ENCODE measurements around the gene MYMX. TPM values are rescaled to one million over a fixed set of nuclear protein-coding genes. Genes with fewer than 3 reads are reported as not detected.

MYMX gene
- polyA plus RNA-seq, 2 of the 4 experiments (the other 2 are of a cell fraction), result not detected

GRCh38 chr6:44265722-44266233 is 49.1 kb downstream of the MYMX start:
- peak overlapping the region; percentile 81 for H3K4me3 ChIP-seq
- H3K4me2 ChIP-seq, result peak overlapping the region; percentile 97
- 72% methylated on average over 17 of the region's 17 CpGs for WGBS (ENCODE audit: missing lambda C conversion rate)
- ChIA-PET POLR2A (no interaction called here), CTCF (interaction anchor here (3.2 to 6.2 kb wide), 4 partner anchors 20 to 71 kb away, joined by 24 to 181 read pairs (median 34); partner anchors contain the start of gene AARS2)
- DNase-seq (ENCODE audit: low read depth in 1 of 2, low spot score in 1 of 2) (no peak), FAIRE-seq (no peak), ATAC-seq (no peak)
- TF ChIP-seq ZNF302 (CRISPR knock-in tag; IDR thresholded peaks at IDR 0.05) (no peak), FOSL2 (IDR thresholded peaks at IDR 0.05) (no peak), FOSL2 (CRISPR knock-in tag; IDR thresholded peaks at IDR 0.05) (peak; percentile 42)
- peaks cover 23% of the 10 kb centered on the region for H3K4me1 ChIP-seq
- peak overlapping the region; percentile 33 to 90; a peak in 3 of 6 replicates for H3K27ac ChIP-seq
- no peaks in the 10 kb centered on the region for H3K9me3 ChIP-seq

DNA sequence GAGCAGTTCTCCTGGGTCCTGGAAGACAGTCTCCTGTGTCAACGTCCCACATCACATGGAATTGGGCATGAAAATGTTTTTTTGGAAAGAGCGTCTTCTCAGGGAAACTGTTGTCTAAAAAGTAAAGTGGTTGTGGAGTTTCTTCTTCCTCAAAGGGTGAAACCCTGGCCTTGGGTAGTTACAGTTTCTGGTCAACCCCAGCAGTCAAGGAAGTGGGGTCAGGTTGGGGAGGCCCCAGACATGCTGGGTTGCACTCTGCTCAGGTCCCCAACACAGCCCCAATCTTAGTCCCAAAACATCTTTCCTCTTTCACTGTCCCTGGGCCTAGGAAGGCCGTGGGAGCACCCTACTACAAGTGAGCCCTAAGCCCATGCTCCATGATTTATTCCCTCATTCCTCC is 49.6 kb downstream of the MYMX start:
- Histone ChIP-seq H3K27ac (no peak overlapping the region), H3K4me2 (no peak overlapping the region), H3K4me3 (no peak overlapping the region), H3K4me1 (peaks cover 23% of the 10 kb centered on the region), H3K9me3 (no peaks in the 10 kb centered on the region)
- CTCF ChIA-PET, result interaction anchor here (0.9 to 6.2 kb wide), 14 partner anchors 10 to 93 kb away, joined by 3 to 181 read pairs (median 13); partner anchors contain the start of genes AARS2, SLC35B2 and SPATS1
- 56% methylated on average over 3 of the region's 3 CpGs for WGBS (ENCODE audit: missing lambda C conversion rate)
- ATAC-seq (no peak), DNase-seq (ENCODE audit: low read depth in 1 of 2, low spot score in 1 of 2) (no peak), FAIRE-seq (no peak)
- POLR2A ChIA-PET, result no interaction called here
- TF ChIP-seq EHF (CRISPR knock-in tag; IDR thresholded peaks at IDR 0.05), result no peak
- TF ChIP-seq SREBF2 (IDR thresholded peaks at IDR 0.05), result no peak
- TF ChIP-seq, protein P1, sequence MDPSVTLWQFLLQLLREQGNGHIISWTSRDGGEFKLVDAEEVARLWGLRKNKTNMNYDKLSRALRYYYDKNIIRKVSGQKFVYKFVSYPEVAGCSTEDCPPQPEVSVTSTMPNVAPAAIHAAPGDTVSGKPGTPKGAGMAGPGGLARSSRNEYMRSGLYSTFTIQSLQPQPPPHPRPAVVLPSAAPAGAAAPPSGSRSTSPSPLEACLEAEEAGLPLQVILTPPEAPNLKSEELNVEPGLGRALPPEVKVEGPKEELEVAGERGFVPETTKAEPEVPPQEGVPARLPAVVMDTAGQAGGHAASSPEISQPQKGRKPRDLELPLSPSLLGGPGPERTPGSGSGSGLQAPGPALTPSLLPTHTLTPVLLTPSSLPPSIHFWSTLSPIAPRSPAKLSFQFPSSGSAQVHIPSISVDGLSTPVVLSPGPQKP (IDR thresholded peaks at IDR 0.05; ENCODE audit: low read depth, low read length), result no peak
- TF ChIP-seq, protein P2, sequence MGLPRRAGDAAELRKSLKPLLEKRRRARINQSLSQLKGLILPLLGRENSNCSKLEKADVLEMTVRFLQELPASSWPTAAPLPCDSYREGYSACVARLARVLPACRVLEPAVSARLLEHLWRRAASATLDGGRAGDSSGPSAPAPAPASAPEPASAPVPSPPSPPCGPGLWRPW (IDR thresholded peaks at IDR 0.05), result no peak
- no peak for TF ChIP-seq FOSB (CRISPR knock-in tag; IDR thresholded peaks at IDR 0.05)
- TF ChIP-seq, protein P3, sequence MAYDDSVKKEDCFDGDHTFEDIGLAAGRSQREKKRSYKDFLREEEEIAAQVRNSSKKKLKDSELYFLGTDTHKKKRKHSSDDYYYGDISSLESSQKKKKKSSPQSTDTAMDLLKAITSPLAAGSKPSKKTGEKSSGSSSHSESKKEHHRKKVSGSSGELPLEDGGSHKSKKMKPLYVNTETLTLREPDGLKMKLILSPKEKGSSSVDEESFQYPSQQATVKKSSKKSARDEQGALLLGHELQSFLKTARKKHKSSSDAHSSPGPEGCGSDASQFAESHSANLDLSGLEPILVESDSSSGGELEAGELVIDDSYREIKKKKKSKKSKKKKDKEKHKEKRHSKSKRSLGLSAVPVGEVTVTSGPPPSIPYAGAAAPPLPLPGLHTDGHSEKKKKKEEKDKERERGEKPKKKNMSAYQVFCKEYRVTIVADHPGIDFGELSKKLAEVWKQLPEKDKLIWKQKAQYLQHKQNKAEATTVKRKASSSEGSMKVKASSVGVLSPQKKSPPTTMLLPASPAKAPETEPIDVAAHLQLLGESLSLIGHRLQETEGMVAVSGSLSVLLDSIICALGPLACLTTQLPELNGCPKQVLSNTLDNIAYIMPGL (CRISPR knock-in tag; IDR thresholded peaks at IDR 0.05; ENCODE audit: borderline replicate concordance), result no peak
- no peak for TF ChIP-seq HDAC2 (IDR thresholded peaks at IDR 0.05)
- no peak for TF ChIP-seq PBX3 (IDR thresholded peaks at IDR 0.05)
- TF ChIP-seq JUNB (IDR thresholded peaks at IDR 0.05), result no peak
- TF ChIP-seq HOXA7 (CRISPR knock-in tag; IDR thresholded peaks at IDR 0.05), result no peak
- TF ChIP-seq, protein P4, sequence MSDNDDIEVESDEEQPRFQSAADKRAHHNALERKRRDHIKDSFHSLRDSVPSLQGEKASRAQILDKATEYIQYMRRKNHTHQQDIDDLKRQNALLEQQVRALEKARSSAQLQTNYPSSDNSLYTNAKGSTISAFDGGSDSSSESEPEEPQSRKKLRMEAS (IDR thresholded peaks at IDR 0.05), result no peak

- ChIA-PET CTCF (interaction anchor here (0.9 to 6.2 kb wide), 18 partner anchors 11 to 99 kb away, joined by 3 to 181 read pairs (median 8); partner anchors contain the start of genes AARS2, SLC35B2 and SPATS1), POLR2A (no interaction called here)
- H3K4me1 ChIP-seq, result peaks cover 23% of the 10 kb centered on the region
- FAIRE-seq (no peak), ATAC-seq (no peak), DNase-seq (ENCODE audit: low read depth in 1 of 2, low spot score in 1 of 2) (no peak)
- no peak overlapping the region for H3K4me3 ChIP-seq
- H3K4me2 ChIP-seq, result no peak overlapping the region
- H3K27ac ChIP-seq, result no peak overlapping the region
- WGBS (ENCODE audit: missing lambda C conversion rate), result 60% methylated on average over 10 of the region's 10 CpGs
- H3K9me3 ChIP-seq, result no peaks in the 10 kb centered on the region
- TF ChIP-seq EHF (CRISPR knock-in tag; IDR thresholded peaks at IDR 0.05), result no peak
- TF ChIP-seq, protein P3 (CRISPR knock-in tag; IDR thresholded peaks at IDR 0.05; ENCODE audit: borderline replicate concordance), result no peak
- no peak for TF ChIP-seq BHLHE40 (IDR thresholded peaks at IDR 0.05; ENCODE audit: low read depth, low read length)
- TF ChIP-seq, protein P5, sequence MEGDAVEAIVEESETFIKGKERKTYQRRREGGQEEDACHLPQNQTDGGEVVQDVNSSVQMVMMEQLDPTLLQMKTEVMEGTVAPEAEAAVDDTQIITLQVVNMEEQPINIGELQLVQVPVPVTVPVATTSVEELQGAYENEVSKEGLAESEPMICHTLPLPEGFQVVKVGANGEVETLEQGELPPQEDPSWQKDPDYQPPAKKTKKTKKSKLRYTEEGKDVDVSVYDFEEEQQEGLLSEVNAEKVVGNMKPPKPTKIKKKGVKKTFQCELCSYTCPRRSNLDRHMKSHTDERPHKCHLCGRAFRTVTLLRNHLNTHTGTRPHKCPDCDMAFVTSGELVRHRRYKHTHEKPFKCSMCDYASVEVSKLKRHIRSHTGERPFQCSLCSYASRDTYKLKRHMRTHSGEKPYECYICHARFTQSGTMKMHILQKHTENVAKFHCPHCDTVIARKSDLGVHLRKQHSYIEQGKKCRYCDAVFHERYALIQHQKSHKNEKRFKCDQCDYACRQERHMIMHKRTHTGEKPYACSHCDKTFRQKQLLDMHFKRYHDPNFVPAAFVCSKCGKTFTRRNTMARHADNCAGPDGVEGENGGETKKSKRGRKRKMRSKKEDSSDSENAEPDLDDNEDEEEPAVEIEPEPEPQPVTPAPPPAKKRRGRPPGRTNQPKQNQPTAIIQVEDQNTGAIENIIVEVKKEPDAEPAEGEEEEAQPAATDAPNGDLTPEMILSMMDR (IDR thresholded peaks at IDR 0.05), result no peak
- no peak for TF ChIP-seq PHF8 (IDR thresholded peaks at IDR 0.05; ENCODE audit: borderline replicate concordance, low read depth)
- no peak for TF ChIP-seq HOXB13 (CRISPR knock-in tag; IDR thresholded peaks at IDR 0.05; ENCODE audit: low read depth)
- TF ChIP-seq, protein P6, sequence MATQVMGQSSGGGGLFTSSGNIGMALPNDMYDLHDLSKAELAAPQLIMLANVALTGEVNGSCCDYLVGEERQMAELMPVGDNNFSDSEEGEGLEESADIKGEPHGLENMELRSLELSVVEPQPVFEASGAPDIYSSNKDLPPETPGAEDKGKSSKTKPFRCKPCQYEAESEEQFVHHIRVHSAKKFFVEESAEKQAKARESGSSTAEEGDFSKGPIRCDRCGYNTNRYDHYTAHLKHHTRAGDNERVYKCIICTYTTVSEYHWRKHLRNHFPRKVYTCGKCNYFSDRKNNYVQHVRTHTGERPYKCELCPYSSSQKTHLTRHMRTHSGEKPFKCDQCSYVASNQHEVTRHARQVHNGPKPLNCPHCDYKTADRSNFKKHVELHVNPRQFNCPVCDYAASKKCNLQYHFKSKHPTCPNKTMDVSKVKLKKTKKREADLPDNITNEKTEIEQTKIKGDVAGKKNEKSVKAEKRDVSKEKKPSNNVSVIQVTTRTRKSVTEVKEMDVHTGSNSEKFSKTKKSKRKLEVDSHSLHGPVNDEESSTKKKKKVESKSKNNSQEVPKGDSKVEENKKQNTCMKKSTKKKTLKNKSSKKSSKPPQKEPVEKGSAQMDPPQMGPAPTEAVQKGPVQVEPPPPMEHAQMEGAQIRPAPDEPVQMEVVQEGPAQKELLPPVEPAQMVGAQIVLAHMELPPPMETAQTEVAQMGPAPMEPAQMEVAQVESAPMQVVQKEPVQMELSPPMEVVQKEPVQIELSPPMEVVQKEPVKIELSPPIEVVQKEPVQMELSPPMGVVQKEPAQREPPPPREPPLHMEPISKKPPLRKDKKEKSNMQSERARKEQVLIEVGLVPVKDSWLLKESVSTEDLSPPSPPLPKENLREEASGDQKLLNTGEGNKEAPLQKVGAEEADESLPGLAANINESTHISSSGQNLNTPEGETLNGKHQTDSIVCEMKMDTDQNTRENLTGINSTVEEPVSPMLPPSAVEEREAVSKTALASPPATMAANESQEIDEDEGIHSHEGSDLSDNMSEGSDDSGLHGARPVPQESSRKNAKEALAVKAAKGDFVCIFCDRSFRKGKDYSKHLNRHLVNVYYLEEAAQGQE (IDR thresholded peaks at IDR 0.05), result no peak
- no peak for TF ChIP-seq GATA3 (IDR thresholded peaks at IDR 0.05; ENCODE audit: borderline replicate concordance)
- no peak for TF ChIP-seq CHD4 (IDR thresholded peaks at IDR 0.05; ENCODE audit: borderline replicate concordance)
Measured at GRCh38 chr6:44267252-44267651, 50.5 kb downstream of the MYMX start.

Data from A549 (cell line).